K562 (cell line): ENCODE measurements around the gene MAGED4. TPM values are rescaled to one million over a fixed set of nuclear protein-coding genes. Genes with fewer than 3 reads are reported as not detected.

Experiments used
- ATAC-seq: fragments of 200-7000 bp; cut with Tn5 transposase; 3 replicates; pipeline ENCODE4 v1.9.1; 2020; ENCODE audit warnings: moderate library complexity
- BruUV-seq: library from RNA; stranded (reverse); fragments of 400-500 nt; replicated peaks from 2 replicates; lab custom pipeline; 2021; lab: Mats Ljungman, UMichigan
- CTCF ChIA-PET: fragments of 300-600 bp; formaldehyde crosslinking; extraction: SDS; loops from one replicate; lab custom pipeline; 2021; ENCODE audit warnings: low intra/inter-chr PET ratio; lab: Yijun Ruan, JAX
- POLR2A ChIA-PET: fragments of 300-600, 350-650 bp; sonication (Branson Sonifier 250); formaldehyde crosslinking; extraction: SDS; loops from one replicate; lab custom pipeline; 2021; ENCODE audit warnings: antibody characterized with exemption, inconsistent platforms; lab: Yijun Ruan, JAX
- DNase-seq, 4 experiments: peaks; one replicate each; pipeline versions ENCODE4 v3.0.0 to v3.0.0-alpha.2; 2011 to 2018; ENCODE audit warnings: low spot score in 3 of 4, mixed read lengths in 3 of 4; ENCODE audit errors: extremely low read depth in 1 of 4
- FAIRE-seq: peaks from 2 replicates; lab custom pipeline; 2011; peaks lifted over from hg19 to GRCh38; lab: Jason Lieb, UNC
- H2AFZ ChIP-seq: 2 replicates; pipeline ENCODE4 v1.6.0; 2011; ENCODE audit warnings: low read depth, low read length, control low read depth, inconsistent platforms
- H3K27ac ChIP-seq: fragments of 200-600 bp; 3 replicates; pipeline ENCODE4 v1.8.0; 2011; ENCODE audit warnings: low read depth, mild to moderate bottlenecking, control low read depth, inconsistent platforms, low read length, moderate library complexity, mixed read lengths; ENCODE audit errors: extremely low read depth
- H3K27me3 ChIP-seq, 2 experiments: fragments of 300-600 bp in 1 of 2; 2 replicates in 1 of 2; 3 replicates in 1 of 2; pipeline versions ENCODE4 v1.6.0 to v1.8.0; 2011; ENCODE audit warnings: inconsistent platforms in 2 of 2, low read length in 2 of 2, mild to moderate bottlenecking in 1 of 2, mixed read lengths in 1 of 2, moderate library complexity in 1 of 2; ENCODE audit not compliant: control insufficient read depth in 2 of 2, insufficient read depth in 2 of 2
- H3K36me3 ChIP-seq: fragments of 300-600 bp; 3 replicates; pipeline ENCODE4 v1.8.0; 2011; ENCODE audit warnings: mild to moderate bottlenecking, low read length, inconsistent platforms; ENCODE audit not compliant: control insufficient read depth, insufficient read depth
- H3K4me1 ChIP-seq, 2 experiments: fragments of 200-600 bp in 1 of 2; replicated peaks in 1 of 2; 2 replicates in 1 of 2; 3 replicates in 1 of 2; pipeline versions ENCODE4 v1.5.1 to v1.8.0; 2011; ENCODE audit warnings: inconsistent platforms in 2 of 2, low read length in 2 of 2, mild to moderate bottlenecking in 1 of 2, mixed read lengths in 1 of 2, moderate library complexity in 1 of 2; ENCODE audit not compliant: control insufficient read depth in 2 of 2, insufficient read depth in 2 of 2
- H3K4me2 ChIP-seq: 2 replicates; pipeline ENCODE4 v1.6.1; 2011; ENCODE audit warnings: low read length, control low read depth, inconsistent platforms, mixed read lengths; ENCODE audit not compliant: insufficient read depth
- H3K4me3 ChIP-seq: fragments of 200-600 bp; sonication (generic), shearing (Covaris generic); 2 replicates; pipeline ENCODE4 v1.5.1; 2016; ENCODE audit warnings: control low read depth, inconsistent platforms
- H3K79me2 ChIP-seq: fragments of 200-600 bp; 3 replicates; pipeline ENCODE4 v1.8.0; 2011; ENCODE audit warnings: low read length, inconsistent platforms; ENCODE audit not compliant: control insufficient read depth, insufficient read depth
- H3K9ac ChIP-seq, 2 experiments: 2 replicates each; pipeline versions ENCODE4 v1.6.0 to v1.6.1; 2011; ENCODE audit warnings: low read depth in 2 of 2, low read length in 2 of 2, control low read depth in 1 of 2, inconsistent platforms in 1 of 2, mild to moderate bottlenecking in 1 of 2, mixed read lengths in 1 of 2; ENCODE audit not compliant: insufficient read depth in 1 of 2
- H3K9me1 ChIP-seq: one replicate; pipeline ENCODE4 v1.6.0; 2011; ENCODE audit warnings: inconsistent platforms, mild to moderate bottlenecking, low read length, moderate library complexity; ENCODE audit not compliant: control insufficient read depth, insufficient read depth
- H3K9me3 ChIP-seq: replicated peaks from 2 replicates; pipeline ENCODE4 v1.5.1; 2011; ENCODE audit warnings: low read depth, low read length, inconsistent platforms; ENCODE audit not compliant: control insufficient read depth, insufficient read depth
- H4K20me1 ChIP-seq: replicated peaks from 2 replicates; pipeline ENCODE4 v1.6.1; 2011; ENCODE audit warnings: low read length, inconsistent platforms, mixed read lengths; ENCODE audit not compliant: control insufficient read depth, insufficient read depth
- AFF4 ChIP-seq: sonication (generic); formaldehyde crosslinking; IDR thresholded peaks from 2 replicates; pipeline ENCODE4 v1.8.0; 2023; ENCODE audit warnings: mild to moderate bottlenecking, missing genetic modification reagents
- CBX8 ChIP-seq: fragments of 200-600 bp; sonication (generic); IDR thresholded peaks from 2 replicates; pipeline ENCODE4 v1.6.1; 2012; ENCODE audit warnings: borderline replicate concordance, mixed run types, low read depth, mild to moderate bottlenecking, moderate library complexity, mixed read lengths, low read length, control low read depth, inconsistent platforms; ENCODE audit not compliant: poor library complexity, severe bottlenecking; ENCODE audit errors: extremely low read depth
- CHD2 ChIP-seq: IDR thresholded peaks from 2 replicates; pipeline ENCODE4 v1.6.1; 2011; ENCODE audit warnings: low read depth, low read length
- DDX20 ChIP-seq: fragments of 450-650 bp; IDR thresholded peaks from 2 replicates; pipeline ENCODE4 v1.6.1; 2016; ENCODE audit warnings: missing genetic modification characterization, low read depth, mild to moderate bottlenecking, missing compliant biosample characterization, moderate library complexity
- IFI16 ChIP-seq: fragments of 250-450 bp; sonication (Bioruptor Pico); IDR thresholded peaks from 2 replicates; pipeline ENCODE4 v2.1.2; 2022; ENCODE audit warnings: mild to moderate bottlenecking, inconsistent platforms
- PKNOX1 ChIP-seq: fragments of 450-650 bp; IDR thresholded peaks from 2 replicates; pipeline ENCODE4 v1.6.1; 2016
- TFAM ChIP-seq: fragments of 250-450 bp; sonication (Bioruptor Pico); conservative IDR thresholded peaks from 2 replicates; pipeline ENCODE4 v1.5.0; 2021; ENCODE audit warnings: mild to moderate bottlenecking, moderate library complexity
- ZNF12 ChIP-seq: sonication (generic); formaldehyde crosslinking; IDR thresholded peaks from 2 replicates; pipeline ENCODE4 v1.4.0; 2020; ENCODE audit warnings: mild to moderate bottlenecking, missing genetic modification reagents
- WGBS: fragments of 100-300 bp; shearing (Covaris generic); methylation state at CpG from one replicate; pipeline ENCODE4 v1.1.6; 2016; ENCODE audit warnings: low coverage, mixed read lengths; ENCODE audit not compliant: insufficient coverage; ENCODE audit errors: missing lambda C conversion rate; 5-methylcytosine and 5-hydroxymethylcytosine counted together
- in situ Hi-C: fragments of 300-500 bp; cut with MboI; formaldehyde crosslinking; loops from 4 replicates; pipeline ENCODE4 v1.15.0; 2018; ENCODE audit warnings: inconsistent platforms, mixed read lengths
- intact Hi-C: fragments of 100-400 bp; cut with micrococcal nuclease; formaldehyde crosslinking; loops from 2 replicates; pipeline ENCODE4 v1.14.2; 2022
- polyA plus RNA-seq, 8 experiments: library from polyadenylated mRNA; depleted of rRNA in 4 of 8; stranded (reverse) in 5 of 8; unstranded in 3 of 8; fragments of >200 nt; fragmentation: Nextera tagmentation in 2 of 8; fragmentation: Illumina TruSeq in 1 of 8; extraction: Ambion mirVana in 2 of 8; extraction: Trizol in 1 of 8; gene quantifications; 2 replicates each; pipeline versions ENCODE4 v1.2.1 to v1.2.3, GENCODE V29; 2011 to 2014; ENCODE audit warnings: inconsistent platforms in 1 of 8, missing spikeins in 1 of 8
- total RNA-seq, 7 experiments: library from RNA; depleted of rRNA in 6 of 7; stranded (reverse); fragments of >200 nt in 6 of 7; fragmentation: Illumina TruSeq in 2 of 7; extraction: Trizol in 2 of 7; gene quantifications; 2 replicates each; pipeline versions ENCODE4 v1.2.1 to v1.2.3, GENCODE V29; 2011 to 2021; ENCODE audit warnings: low replicate concordance in 1 of 7
- TF ChIP-seq, protein P1 (sequence below): fragments of 200-800 bp; sonication (Bioruptor generic); IDR thresholded peaks from 2 replicates; pipeline ENCODE4 v1.6.1; 2017; ENCODE audit warnings: missing genetic modification characterization, missing compliant biosample characterization
- TF ChIP-seq, protein P2 (sequence below), 2 experiments: fragments of 450-650 bp in 1 of 2; sonication (generic) in 1 of 2; formaldehyde crosslinking; conservative IDR thresholded peaks; 2 replicates each; pipeline versions ENCODE4 v1.4.0 to v1.8.1; 2020 to 2022; ENCODE audit warnings: mild to moderate bottlenecking in 1 of 2, missing genetic modification reagents in 1 of 2

MAGED4 gene
- total and polyA plus RNA-seq, 9 of the 15 experiments (the other 6 are each of a cell fraction or from before 2014, with no cell fraction given) = not detected

- Histone ChIP-seq H3K79me2 (no peaks in the 10 kb centered on the region), H3K4me3 (no peak overlapping the region), H3K4me2 (no peak overlapping the region), H3K4me1 (no peaks in the 10 kb centered on the region), H2AFZ (no peak overlapping the region), H3K9me3 (no peaks in the 10 kb centered on the region), H3K9ac (no peak overlapping the region), H3K27me3 (no peaks in the 10 kb centered on the region), H3K27ac (no peak overlapping the region), H3K36me3 (no peaks in the 10 kb centered on the region), H3K9me1 (no peaks in the 10 kb centered on the region), H4K20me1 (no peaks in the 10 kb centered on the region)
- no TSS peak for BruUV-seq
- no peak for ATAC-seq
- POLR2A ChIA-PET = no interaction called here
- WGBS = 0% methylated on average over 1 of the region's 2 CpGs
- FAIRE-seq = no peak
- CTCF ChIA-PET = no interaction called here
- intact Hi-C loops = no loop called here
- no peak for DNase-seq
- in situ Hi-C loops = no loop called here
- TF ChIP-seq DDX20 (no peak), PKNOX1 (no peak), IFI16 (CRISPR knock-in tag) (no peak), AFF4 (CRISPR knock-in tag) (no peak), ZNF12 (CRISPR knock-in tag) (no peak), CBX8 (no peak), CHD2 (no peak), TFAM (CRISPR knock-in tag) (no peak)
- TF ChIP-seq, protein P1, sequence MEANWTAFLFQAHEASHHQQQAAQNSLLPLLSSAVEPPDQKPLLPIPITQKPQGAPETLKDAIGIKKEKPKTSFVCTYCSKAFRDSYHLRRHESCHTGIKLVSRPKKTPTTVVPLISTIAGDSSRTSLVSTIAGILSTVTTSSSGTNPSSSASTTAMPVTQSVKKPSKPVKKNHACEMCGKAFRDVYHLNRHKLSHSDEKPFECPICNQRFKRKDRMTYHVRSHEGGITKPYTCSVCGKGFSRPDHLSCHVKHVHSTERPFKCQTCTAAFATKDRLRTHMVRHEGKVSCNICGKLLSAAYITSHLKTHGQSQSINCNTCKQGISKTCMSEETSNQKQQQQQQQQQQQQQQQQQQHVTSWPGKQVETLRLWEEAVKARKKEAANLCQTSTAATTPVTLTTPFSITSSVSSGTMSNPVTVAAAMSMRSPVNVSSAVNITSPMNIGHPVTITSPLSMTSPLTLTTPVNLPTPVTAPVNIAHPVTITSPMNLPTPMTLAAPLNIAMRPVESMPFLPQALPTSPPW = no peak
- TF ChIP-seq, protein P2, sequence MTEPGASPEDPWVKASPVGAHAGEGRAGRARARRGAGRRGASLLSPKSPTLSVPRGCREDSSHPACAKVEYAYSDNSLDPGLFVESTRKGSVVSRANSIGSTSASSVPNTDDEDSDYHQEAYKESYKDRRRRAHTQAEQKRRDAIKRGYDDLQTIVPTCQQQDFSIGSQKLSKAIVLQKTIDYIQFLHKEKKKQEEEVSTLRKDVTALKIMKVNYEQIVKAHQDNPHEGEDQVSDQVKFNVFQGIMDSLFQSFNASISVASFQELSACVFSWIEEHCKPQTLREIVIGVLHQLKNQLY (CRISPR knock-in tag; conservative IDR thresholded peaks at IDR 0.05) = no peak
Measured at GRCh38 chrX:52138830-52139544, 45.7 kb upstream of the MAGED4 start.
